Fibroblast of the aortic adventitia (primary cell): Measurements from ENCODE around the gene DCLK1. TPM values are rescaled to one million over a fixed set of nuclear protein-coding genes. Genes with fewer than 3 reads are reported as not detected.

Experiments used
- DNase-seq: peaks from one replicate; pipeline ENCODE4 v3.0.0-alpha.2; 2010; ENCODE audit warnings: low read depth
- H3K4me3 ChIP-seq: 2 replicates; pipeline ENCODE4 v1.5.1; 2011; ENCODE audit warnings: low read depth, mild to moderate bottlenecking, control low read depth, low read length, moderate library complexity
- total RNA-seq: library from RNA; depleted of rRNA; stranded (reverse); fragments of >200 nt; gene quantifications from 2 replicates; pipeline ENCODE4 v1.2.3, GENCODE V29; 2012; ENCODE audit warnings: low replicate concordance
- TF ChIP-seq, protein P1 (sequence below): IDR thresholded peaks from 2 replicates; pipeline ENCODE4 v1.5.1; 2011; ENCODE audit warnings: mild to moderate bottlenecking, low read length, control low read depth, inconsistent platforms; ENCODE audit not compliant: insufficient read depth

The DCLK1 gene
- total RNA-seq, 1 donor = 80.0 TPM

DNA sequence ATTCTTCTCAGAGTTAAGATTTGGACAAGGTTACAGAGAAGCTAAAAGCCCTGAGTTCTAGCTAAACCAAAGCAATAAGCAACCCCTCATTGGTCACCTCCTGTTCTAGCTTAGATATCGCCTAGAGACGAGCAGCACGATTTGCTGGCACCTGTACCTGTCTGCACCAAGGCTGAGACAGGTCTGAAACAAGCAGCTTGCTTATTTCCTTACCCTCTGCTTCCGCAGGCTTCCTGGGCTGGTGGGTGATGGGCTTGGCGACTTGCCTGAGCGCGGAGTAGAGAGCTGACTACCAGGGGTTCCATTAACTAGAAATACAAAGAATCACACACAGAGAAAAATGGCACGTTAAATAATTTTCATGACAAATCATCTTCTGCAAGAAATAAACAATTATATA is 276.9 kb downstream of the DCLK1 start:
- H3K4me3 ChIP-seq = no peak overlapping the region
- DNase-seq = no peak
- TF ChIP-seq, protein P1, sequence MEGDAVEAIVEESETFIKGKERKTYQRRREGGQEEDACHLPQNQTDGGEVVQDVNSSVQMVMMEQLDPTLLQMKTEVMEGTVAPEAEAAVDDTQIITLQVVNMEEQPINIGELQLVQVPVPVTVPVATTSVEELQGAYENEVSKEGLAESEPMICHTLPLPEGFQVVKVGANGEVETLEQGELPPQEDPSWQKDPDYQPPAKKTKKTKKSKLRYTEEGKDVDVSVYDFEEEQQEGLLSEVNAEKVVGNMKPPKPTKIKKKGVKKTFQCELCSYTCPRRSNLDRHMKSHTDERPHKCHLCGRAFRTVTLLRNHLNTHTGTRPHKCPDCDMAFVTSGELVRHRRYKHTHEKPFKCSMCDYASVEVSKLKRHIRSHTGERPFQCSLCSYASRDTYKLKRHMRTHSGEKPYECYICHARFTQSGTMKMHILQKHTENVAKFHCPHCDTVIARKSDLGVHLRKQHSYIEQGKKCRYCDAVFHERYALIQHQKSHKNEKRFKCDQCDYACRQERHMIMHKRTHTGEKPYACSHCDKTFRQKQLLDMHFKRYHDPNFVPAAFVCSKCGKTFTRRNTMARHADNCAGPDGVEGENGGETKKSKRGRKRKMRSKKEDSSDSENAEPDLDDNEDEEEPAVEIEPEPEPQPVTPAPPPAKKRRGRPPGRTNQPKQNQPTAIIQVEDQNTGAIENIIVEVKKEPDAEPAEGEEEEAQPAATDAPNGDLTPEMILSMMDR = no peak

DNA sequence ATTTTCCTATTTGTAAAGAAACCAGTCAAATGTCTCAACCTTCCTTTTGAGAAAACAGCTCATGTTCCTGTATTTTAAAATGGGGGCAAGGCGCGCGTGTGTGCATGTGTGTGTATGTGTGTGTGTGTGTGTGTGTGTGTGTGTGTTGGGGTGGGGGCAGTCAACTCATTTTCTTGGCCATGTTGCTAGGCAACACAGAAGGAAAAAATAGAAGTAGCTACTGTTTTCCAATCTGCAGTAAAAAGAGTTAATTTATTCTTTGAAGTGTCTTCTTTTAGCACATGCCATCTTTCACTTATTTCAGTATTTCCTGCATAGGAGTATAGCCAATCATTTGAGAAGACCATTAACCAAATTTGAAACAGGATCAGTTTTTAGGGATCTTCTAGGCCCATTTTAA is 279.3 kb downstream of the DCLK1 start:
- TF ChIP-seq, protein P1 = no peak
- no peak overlapping the region for H3K4me3 ChIP-seq
- no peak for DNase-seq

DNA sequence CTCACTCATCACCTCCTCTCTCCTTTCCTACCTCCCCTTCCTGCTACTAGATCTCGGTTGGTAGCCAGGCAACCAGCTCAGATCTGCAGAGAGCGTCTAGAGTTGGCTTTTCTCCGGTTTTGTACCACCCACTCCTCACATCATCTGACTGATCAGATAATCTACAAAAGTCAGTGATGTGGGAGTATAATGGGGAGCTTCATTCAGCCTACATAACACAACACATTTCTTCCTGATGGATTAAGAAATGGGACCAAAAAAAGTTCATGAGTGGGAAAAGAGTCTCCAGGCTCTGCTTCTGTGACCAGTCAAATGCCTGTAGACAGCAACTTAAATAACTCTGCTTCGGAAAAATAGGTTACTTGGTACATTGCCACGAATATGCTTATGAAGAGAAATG is 279.8 kb downstream of the DCLK1 start:
- TF ChIP-seq, protein P1 = no peak
- H3K4me3 ChIP-seq = no peak overlapping the region
- no peak for DNase-seq

DNA sequence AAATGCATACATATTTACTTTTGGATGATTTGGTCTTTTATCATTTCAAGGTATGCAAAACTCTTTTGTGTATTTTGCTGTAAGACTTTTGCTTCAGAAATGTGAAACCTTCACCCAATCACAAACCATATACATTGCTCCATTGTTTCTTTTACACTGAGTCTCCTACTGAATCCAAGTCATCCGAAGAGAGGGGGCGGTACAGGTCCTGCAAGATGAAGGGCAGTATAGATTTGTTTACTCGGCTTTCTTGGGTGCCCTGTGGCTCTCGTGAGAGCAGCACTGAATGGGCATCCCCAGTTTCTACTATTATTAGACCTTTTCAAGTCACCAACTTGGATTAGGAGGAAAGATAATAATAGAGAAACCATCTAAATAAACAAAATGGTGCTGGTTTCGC is 280.6 kb downstream of the DCLK1 start:
- TF ChIP-seq, protein P1 = no peak
- no peak overlapping the region for H3K4me3 ChIP-seq

DNA sequence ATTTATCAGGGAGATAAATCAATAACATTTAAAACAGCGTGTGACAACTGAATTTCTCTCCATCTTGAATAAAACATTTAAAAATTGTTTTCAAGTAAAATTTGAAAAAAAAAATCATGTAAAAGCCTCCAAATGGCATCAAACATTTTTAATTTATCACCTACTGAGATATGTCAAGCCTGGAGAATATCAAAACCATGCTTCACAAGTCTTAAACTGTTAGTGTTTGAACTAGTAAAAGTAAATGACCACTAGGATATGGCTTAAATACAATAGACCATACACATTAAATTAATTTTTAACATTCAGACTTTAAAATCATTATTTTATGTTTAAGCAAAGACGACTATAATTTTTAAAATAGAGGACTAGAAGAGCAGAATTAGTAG is 281.9 kb downstream of the DCLK1 start:
- no peak for DNase-seq
- H3K4me3 ChIP-seq = no peak overlapping the region
- TF ChIP-seq, protein P1 = no peak

More for the DNA sequence above, 280.6 kb downstream of the DCLK1 start:
- DNase-seq = no peak

DNA sequence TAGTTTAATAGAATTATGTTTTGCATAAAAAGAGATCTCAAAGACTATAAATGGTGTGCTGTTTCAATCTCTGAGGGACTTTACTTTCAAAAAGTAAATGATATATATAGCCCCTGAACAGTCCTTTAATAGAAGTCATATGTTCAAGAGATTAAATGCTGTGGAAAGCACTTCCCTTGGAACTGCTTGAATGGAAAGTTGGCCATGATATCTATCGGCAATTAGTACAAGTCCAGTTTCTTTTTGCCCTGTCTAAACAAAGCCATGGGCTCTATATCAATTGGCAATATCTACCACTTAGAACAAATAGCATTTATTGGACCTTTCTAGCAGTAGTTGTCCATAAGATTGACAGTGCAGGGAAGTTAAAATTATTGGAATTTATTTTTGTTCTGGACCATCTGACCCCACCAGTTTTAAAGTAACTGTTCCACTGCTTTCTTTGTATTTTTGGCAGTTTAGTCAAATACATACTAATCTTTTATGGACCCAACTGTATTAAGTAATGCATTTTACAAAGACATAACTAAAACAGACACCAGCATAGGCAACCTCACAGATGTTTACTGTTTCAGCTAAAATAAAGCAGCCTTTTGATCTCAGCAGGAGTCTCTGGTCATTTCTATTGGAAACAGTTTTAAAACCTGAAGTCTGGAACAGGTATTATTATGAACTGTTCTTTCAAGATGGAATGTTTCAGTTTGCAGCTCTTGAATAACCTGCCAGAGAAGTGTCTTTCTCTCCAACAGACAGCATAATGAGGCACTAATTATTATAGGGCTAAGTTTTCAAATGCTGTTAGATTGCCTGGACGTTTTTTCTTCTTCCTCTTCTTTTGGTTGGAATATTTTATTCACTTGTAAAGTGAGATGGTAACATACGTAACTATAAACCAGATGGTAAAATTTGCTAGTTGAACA is 282.6 kb downstream of the DCLK1 start:
- no peak overlapping the region for H3K4me3 ChIP-seq
- TF ChIP-seq, protein P1 = no peak
- peak; percentile 69 for DNase-seq

DNA sequence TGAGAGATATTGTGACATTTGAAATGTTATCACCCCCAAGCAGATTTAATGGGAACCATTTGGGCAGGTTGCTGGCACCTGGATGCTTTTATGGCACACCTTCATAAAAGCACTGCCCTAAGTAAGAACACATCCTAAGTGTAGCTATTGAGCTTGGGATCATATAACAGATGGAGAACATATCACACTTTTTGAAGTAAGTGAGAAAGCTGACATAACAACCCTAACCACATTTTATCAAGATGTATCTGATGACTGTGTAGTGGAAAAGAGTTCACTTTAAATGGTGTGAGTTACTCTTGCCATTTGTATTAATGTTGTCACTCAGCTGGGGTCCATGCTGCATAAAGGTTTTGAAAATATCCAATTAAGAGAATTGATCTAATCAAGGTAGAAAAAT is 287.9 kb downstream of the DCLK1 start:
- TF ChIP-seq, protein P1 = no peak
- no peak for DNase-seq
- no peak overlapping the region for H3K4me3 ChIP-seq
